CD14-positive monocyte (primary cell): ENCODE data around the gene TBCD. TPM values are rescaled to one million over a fixed set of nuclear protein-coding genes. Genes with fewer than 3 reads are reported as not detected.

Source experiments
- DNase-seq, 3 donors: peaks; one replicate each; pipeline ENCODE4 v3.0.0-alpha.2; 2011 to 2022
- H2AFZ ChIP-seq: 2 replicates; pipeline ENCODE4 v1.6.0; 2012; ENCODE audit warnings: mild to moderate bottlenecking, low read depth, low read length, inconsistent platforms; ENCODE audit not compliant: insufficient read depth, poor library complexity, severe bottlenecking
- H3K27ac ChIP-seq, 2 donors: 1 replicate in 1 of 2; 2 replicates in 1 of 2; pipeline ENCODE4 v1.5.1; 2012 to 2013; ENCODE audit warnings: low read length in 2 of 2, control low read depth in 1 of 2, inconsistent platforms in 1 of 2, low read depth in 1 of 2, mild to moderate bottlenecking in 1 of 2
- H3K27me3 ChIP-seq, 2 donors: one replicate each; pipeline versions ENCODE4 v1.6.0 to v1.6.1; 2011 to 2013; ENCODE audit warnings: low read length in 2 of 2; ENCODE audit not compliant: control insufficient read depth in 2 of 2, insufficient read depth in 2 of 2
- H3K36me3 ChIP-seq, 2 donors: replicated peaks in 1 of 2; 1 replicate in 1 of 2; 2 replicates in 1 of 2; pipeline versions ENCODE4 v1.5.1 to v1.6.1; 2012 to 2013; ENCODE audit warnings: low read length in 2 of 2, control low read depth in 1 of 2, inconsistent platforms in 1 of 2, mild to moderate bottlenecking in 1 of 2; ENCODE audit not compliant: insufficient read depth in 2 of 2, control insufficient read depth in 1 of 2
- H3K4me1 ChIP-seq, 2 donors: 1 replicate in 1 of 2; 2 replicates in 1 of 2; pipeline versions ENCODE4 v1.5.1 to v1.6.1; 2012 to 2013; ENCODE audit warnings: low read length in 2 of 2, control low read depth in 1 of 2, inconsistent platforms in 1 of 2, mild to moderate bottlenecking in 1 of 2, moderate library complexity in 1 of 2; ENCODE audit not compliant: insufficient read depth in 2 of 2, control insufficient read depth in 1 of 2
- H3K4me2 ChIP-seq: replicated peaks from 2 replicates; pipeline ENCODE3; 2012; ENCODE audit warnings: low read length, moderate library complexity, mild to moderate bottlenecking; ENCODE audit not compliant: poor library complexity, severe bottlenecking; ENCODE audit errors: extremely low read depth
- H3K4me3 ChIP-seq, 3 experiments: fragments of 200-600 bp in 1 of 3; sonication (generic) in 1 of 3; replicated peaks in 1 of 3; 1 replicate in 2 of 3; 2 replicates in 1 of 3; pipeline ENCODE4 v1.5.1; 2011 to 2013; ENCODE audit warnings: low read length in 3 of 3, mild to moderate bottlenecking in 3 of 3, control low read depth in 2 of 3, low read depth in 2 of 3, inconsistent platforms in 1 of 3, moderate library complexity in 1 of 3
- H3K79me2 ChIP-seq: 2 replicates; pipeline ENCODE4 v1.6.0; 2012; ENCODE audit warnings: mild to moderate bottlenecking, control low read depth, inconsistent platforms, low read length, moderate library complexity; ENCODE audit not compliant: insufficient read depth
- H3K9ac ChIP-seq: 2 replicates; pipeline ENCODE4 v1.6.0; 2017; ENCODE audit warnings: low read length, mild to moderate bottlenecking; ENCODE audit not compliant: insufficient read depth, poor library complexity, severe bottlenecking
- H3K9me3 ChIP-seq, 2 donors: replicated peaks in 1 of 2; 1 replicate in 1 of 2; 2 replicates in 1 of 2; pipeline versions ENCODE4 v1.5.1 to v1.6.1; 2012 to 2013; ENCODE audit warnings: low read length in 2 of 2, control low read depth in 1 of 2; ENCODE audit not compliant: control insufficient read depth in 1 of 2, insufficient read depth in 1 of 2
- H4K20me1 ChIP-seq: 2 replicates; pipeline ENCODE4 v1.6.0; 2012; ENCODE audit warnings: mild to moderate bottlenecking, low read length, control low read depth, moderate library complexity; ENCODE audit not compliant: insufficient read depth
- H3K27ac Mint-ChIP-seq, 7 donors: one replicate each; pipeline ENCODE4 v1.8.0; 2020; ENCODE audit warnings: mild to moderate bottlenecking in 7 of 7, mixed read lengths in 7 of 7, moderate library complexity in 6 of 7, inconsistent platforms in 2 of 7
- H3K27me3 Mint-ChIP-seq, 3 donors: one replicate each; pipeline ENCODE4 v1.8.0; 2021 to 2022; ENCODE audit warnings: low read depth in 3 of 3, mild to moderate bottlenecking in 3 of 3, mixed read lengths in 3 of 3, moderate library complexity in 3 of 3, inconsistent platforms in 1 of 3
- H3K36me3 Mint-ChIP-seq, 2 donors: one replicate each; pipeline ENCODE4 v1.8.0; 2020; ENCODE audit warnings: mixed read lengths in 2 of 2, inconsistent platforms in 1 of 2, mild to moderate bottlenecking in 1 of 2
- H3K4me1 Mint-ChIP-seq: one replicate; pipeline ENCODE4 v1.8.0; 2020; ENCODE audit warnings: mild to moderate bottlenecking, mixed read lengths
- H3K4me3 Mint-ChIP-seq, 2 donors: one replicate each; pipeline ENCODE4 v1.8.0; 2020; ENCODE audit warnings: mild to moderate bottlenecking in 2 of 2, mixed read lengths in 2 of 2, moderate library complexity in 1 of 2
- H3K9me3 Mint-ChIP-seq, 7 donors: one replicate each; pipeline ENCODE4 v1.8.0; 2020 to 2022; ENCODE audit warnings: mixed read lengths in 7 of 7, mild to moderate bottlenecking in 6 of 7, moderate library complexity in 6 of 7, inconsistent platforms in 2 of 7
- WGBS: methylation state at CpG from one replicate; pipeline ENCODE4 v1.1.5; 2013; ENCODE audit warnings: missing lambda C conversion rate; ENCODE audit not compliant: insufficient coverage; 5-methylcytosine and 5-hydroxymethylcytosine counted together
- intact Hi-C, 2 donors: fragments of 100-400 bp; cut with micrococcal nuclease; formaldehyde crosslinking; loops; one replicate each; pipeline versions ENCODE4 v1.15.0 to v1.15.1; 2023
- polyA plus RNA-seq, 3 donors: library from polyadenylated mRNA; depleted of rRNA in 1 of 3; unstranded in 2 of 3; stranded (reverse) in 1 of 3; fragments of 300-500 nt in 2 of 3; fragments of >200 nt in 1 of 3; fragmentation: Illumina TruSeq in 2 of 3; gene quantifications; 1 replicate in 2 of 3; 2 replicates in 1 of 3; pipeline ENCODE4 v1.2.3, GENCODE V29; 2012 to 2021
- TF ChIP-seq, protein P1 (sequence below): fragments of 200-600 bp; IDR thresholded peaks from one replicate; pipeline ENCODE4 v1.8.0; 2022; ENCODE audit warnings: antibody characterized with exemption, mild to moderate bottlenecking

The TBCD gene
- polyA plus RNA-seq, 3 donors: 54.7 to 74.0 (median 66.6) TPM

DNA sequence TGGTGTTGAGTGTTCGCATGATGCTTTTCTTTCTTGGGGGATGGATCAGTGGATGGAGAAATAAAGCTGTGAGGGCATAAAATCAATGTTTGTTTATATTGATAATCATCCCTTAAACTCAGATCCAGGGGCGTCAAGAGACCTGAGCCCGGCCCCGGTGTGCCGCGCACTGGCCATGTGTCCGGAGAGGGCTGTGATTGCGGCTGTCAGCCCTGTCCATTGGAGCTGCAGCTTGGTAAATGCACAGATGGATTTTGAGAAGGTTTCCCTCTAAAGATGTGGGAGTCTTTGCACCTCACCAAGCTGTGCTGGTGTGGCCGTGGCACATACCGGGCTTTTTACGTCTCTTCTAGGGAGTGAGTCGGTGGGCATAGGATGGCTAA lies 109.5 kb downstream of the TBCD start:
- H3K27ac Mint-ChIP-seq: peak overlapping the region in 2 of 7 donors; percentile 7 to 96
- Histone ChIP-seq H2AFZ (no peak overlapping the region), H3K4me3 (no peak overlapping the region), H4K20me1 (no peaks in the 10 kb centered on the region), H3K27me3 (no peaks in the 10 kb centered on the region), H3K4me2 (no peak overlapping the region), H3K4me1 (peaks cover 38 to 45% of the 10 kb centered on the region in 2 donors), H3K9me3 (no peaks in the 10 kb centered on the region), H3K27ac (no peak overlapping the region), H3K9ac (no peak overlapping the region), H3K36me3 (no peaks in the 10 kb centered on the region), H3K79me2 (peaks cover 18% of the 10 kb centered on the region)
- H3K9me3 Mint-ChIP-seq: no peaks in the 10 kb centered on the region
- TF ChIP-seq, protein P1, sequence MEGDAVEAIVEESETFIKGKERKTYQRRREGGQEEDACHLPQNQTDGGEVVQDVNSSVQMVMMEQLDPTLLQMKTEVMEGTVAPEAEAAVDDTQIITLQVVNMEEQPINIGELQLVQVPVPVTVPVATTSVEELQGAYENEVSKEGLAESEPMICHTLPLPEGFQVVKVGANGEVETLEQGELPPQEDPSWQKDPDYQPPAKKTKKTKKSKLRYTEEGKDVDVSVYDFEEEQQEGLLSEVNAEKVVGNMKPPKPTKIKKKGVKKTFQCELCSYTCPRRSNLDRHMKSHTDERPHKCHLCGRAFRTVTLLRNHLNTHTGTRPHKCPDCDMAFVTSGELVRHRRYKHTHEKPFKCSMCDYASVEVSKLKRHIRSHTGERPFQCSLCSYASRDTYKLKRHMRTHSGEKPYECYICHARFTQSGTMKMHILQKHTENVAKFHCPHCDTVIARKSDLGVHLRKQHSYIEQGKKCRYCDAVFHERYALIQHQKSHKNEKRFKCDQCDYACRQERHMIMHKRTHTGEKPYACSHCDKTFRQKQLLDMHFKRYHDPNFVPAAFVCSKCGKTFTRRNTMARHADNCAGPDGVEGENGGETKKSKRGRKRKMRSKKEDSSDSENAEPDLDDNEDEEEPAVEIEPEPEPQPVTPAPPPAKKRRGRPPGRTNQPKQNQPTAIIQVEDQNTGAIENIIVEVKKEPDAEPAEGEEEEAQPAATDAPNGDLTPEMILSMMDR: no peak
- WGBS: 100% methylated on average over 7 of the region's 12 CpGs
- intact Hi-C loops: no loop called here
- peaks cover 40% of the 10 kb centered on the region for H3K4me1 Mint-ChIP-seq
- H3K4me3 Mint-ChIP-seq: no peak overlapping the region
- DNase-seq: no peak
- H3K27me3 Mint-ChIP-seq: no peaks in the 10 kb centered on the region
- H3K36me3 Mint-ChIP-seq: peaks cover 24 to 30% of the 10 kb centered on the region in 2 donors

DNA sequence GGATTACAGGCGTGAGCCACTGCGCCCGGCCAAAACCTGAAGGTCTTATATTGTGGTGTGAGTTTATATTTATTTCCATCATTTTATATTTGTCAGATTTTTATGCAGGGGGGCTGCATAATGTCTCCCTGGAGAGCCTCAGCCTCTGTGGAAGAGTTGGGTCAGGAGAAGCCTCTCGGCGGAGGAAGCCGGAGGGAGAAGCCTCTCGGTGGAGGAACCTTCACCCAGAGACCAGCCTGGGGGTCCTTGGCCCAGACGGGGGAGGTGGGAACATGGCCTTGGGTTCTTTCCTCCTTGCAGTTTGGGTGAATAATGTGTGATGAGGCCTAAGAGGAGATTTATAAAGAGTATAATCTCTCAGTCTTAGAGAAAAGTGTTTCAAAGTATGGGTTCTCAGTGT lies 110.3 kb downstream of the TBCD start:
- intact Hi-C loops: no loop called here
- no peaks in the 10 kb centered on the region for H4K20me1 ChIP-seq
- H3K9me3 ChIP-seq: no peaks in the 10 kb centered on the region
- peaks cover 0 to 1% (median 0%) of the 10 kb centered on the region in 3 donors for H3K27me3 Mint-ChIP-seq
- no peak overlapping the region for H2AFZ ChIP-seq
- H3K4me1 Mint-ChIP-seq: peaks cover 40% of the 10 kb centered on the region
- peaks cover 38 to 45% of the 10 kb centered on the region in 2 donors for H3K4me1 ChIP-seq
- H3K27me3 ChIP-seq: no peaks in the 10 kb centered on the region
- no peak overlapping the region for H3K4me3 ChIP-seq
- peak overlapping the region in 1 of 7 donors; percentile 7 for H3K27ac Mint-ChIP-seq
- no peak overlapping the region for H3K4me3 Mint-ChIP-seq
- no peaks in the 10 kb centered on the region for H3K9me3 Mint-ChIP-seq
- H3K4me2 ChIP-seq: no peak overlapping the region
- 80% methylated on average over 1 of the region's 8 CpGs for WGBS
- DNase-seq: no peak
- TF ChIP-seq, protein P1: no peak
- peaks cover 18% of the 10 kb centered on the region for H3K79me2 ChIP-seq
- no peaks in the 10 kb centered on the region for H3K36me3 ChIP-seq
- H3K9ac ChIP-seq: no peak overlapping the region
- H3K27ac ChIP-seq: no peak overlapping the region
- peaks cover 26 to 34% of the 10 kb centered on the region in 2 donors for H3K36me3 Mint-ChIP-seq
